ENCODE measurements around the gene CYP46A1. TPM values are rescaled to one million over a fixed set of nuclear protein-coding genes. Genes with fewer than 3 reads are reported as not detected.

Gene CYP46A1
- total and polyA plus RNA-seq, 4 donors = 0.14 to 0.92 (median 0.48) TPM

GRCh38 chr14:99756796-99757195 lies 72.7 kb downstream of the CYP46A1 start:
- Histone ChIP-seq H3K36me3 (ENCODE audit: control insufficient read depth in 4 of 4, insufficient read depth in 3 of 4, low read depth in 1 of 4, low read length in 3 of 4) (no peaks in the 10 kb centered on the region), H3K27ac (ENCODE audit: low read depth in 1 of 2, low read length in 2 of 2) (no peak overlapping the region), H3K4me1 (ENCODE audit: control insufficient read depth in 4 of 4, insufficient read depth in 4 of 4, low read length in 3 of 4) (peaks cover 0 to 2% (median 0%) of the 10 kb centered on the region in 4 donors), H3K9me3 (ENCODE audit: control insufficient read depth in 4 of 4, low read length in 3 of 4) (no peaks in the 10 kb centered on the region), H3K27me3 (ENCODE audit: control insufficient read depth in 4 of 4, insufficient read depth in 4 of 4, low read length in 3 of 4) (peaks cover 0 to 2% (median 0%) of the 10 kb centered on the region in 4 donors), H3K4me3 (ENCODE audit: low read depth in 1 of 3, low read length in 3 of 3) (no peak overlapping the region), H3K9ac (ENCODE audit: low read depth in 1 of 2, low read length in 2 of 2) (no peak overlapping the region)
- WGBS = 93% methylated on average over 21 of the region's 21 CpGs
- no peak for DNase-seq (ENCODE audit: low spot score)
- TF ChIP-seq EGR1 (IDR thresholded peaks at IDR 0.05; ENCODE audit: low read depth in 2 of 2) (no peak), JUND (IDR thresholded peaks at IDR 0.05) (no peak), CTCF (IDR thresholded peaks at IDR 0.05; ENCODE audit: low read depth, low read length, missing input control) (no peak), ATF3 (IDR thresholded peaks at IDR 0.05) (no peak), YY1 (IDR thresholded peaks at IDR 0.05) (no peak), FOXA1 (IDR thresholded peaks at IDR 0.05) (no peak), MAX (IDR thresholded peaks at IDR 0.05) (no peak), GABPA (IDR thresholded peaks at IDR 0.05 in 1 of 2, conservative IDR thresholded peaks at IDR 0.05 in 1 of 2) (no peak), REST (IDR thresholded peaks at IDR 0.05) (no peak), FOXA2 (IDR thresholded peaks at IDR 0.05) (no peak), SP1 (IDR thresholded peaks at IDR 0.05) (no peak), HNF4G (IDR thresholded peaks at IDR 0.05) (no peak), HNF4A (conservative IDR thresholded peaks at IDR 0.05) (no peak), ZBTB33 (IDR thresholded peaks at IDR 0.05) (no peak)

GRCh38 chr14:99757331-99758070 lies 73.4 kb downstream of the CYP46A1 start:
- no peak overlapping the region for H3K27ac ChIP-seq (ENCODE audit: low read depth in 1 of 2, low read length in 2 of 2)
- no peak overlapping the region for H3K9ac ChIP-seq (ENCODE audit: low read depth in 1 of 2, low read length in 2 of 2)
- peaks cover 0 to 2% (median 0%) of the 10 kb centered on the region in 4 donors for H3K4me1 ChIP-seq (ENCODE audit: control insufficient read depth in 4 of 4, insufficient read depth in 4 of 4, low read length in 3 of 4)
- no peak for DNase-seq (ENCODE audit: low spot score)
- H3K9me3 ChIP-seq (ENCODE audit: control insufficient read depth in 4 of 4, low read length in 3 of 4) = no peaks in the 10 kb centered on the region
- peaks cover 0 to 2% (median 0%) of the 10 kb centered on the region in 4 donors for H3K27me3 ChIP-seq (ENCODE audit: control insufficient read depth in 4 of 4, insufficient read depth in 4 of 4, low read length in 3 of 4)
- no peak overlapping the region for H3K4me3 ChIP-seq (ENCODE audit: low read depth in 1 of 3, low read length in 3 of 3)
- WGBS = 88% methylated on average over 12 of the region's 12 CpGs
- TF ChIP-seq YY1 (IDR thresholded peaks at IDR 0.05) = no peak
- TF ChIP-seq FOXA1 (IDR thresholded peaks at IDR 0.05) = no peak
- TF ChIP-seq REST (IDR thresholded peaks at IDR 0.05) = no peak
- no peak for TF ChIP-seq TAF1 (conservative IDR thresholded peaks at IDR 0.05)
- TF ChIP-seq MAX (IDR thresholded peaks at IDR 0.05) = no peak
- no peak for TF ChIP-seq HNF4G (IDR thresholded peaks at IDR 0.05)
- H3K36me3 ChIP-seq (ENCODE audit: control insufficient read depth in 4 of 4, insufficient read depth in 3 of 4, low read depth in 1 of 4, low read length in 3 of 4) = no peaks in the 10 kb centered on the region

Measured in liver (tissue), 9 donors.